NT2/D1 (cell line): Measurements from ENCODE around the gene EPHA3.

Source experiments
- SUZ12 ChIP-seq: IDR thresholded peaks from 2 replicates; pipeline ENCODE4 v1.6.1; 2011; ENCODE audit not compliant: insufficient read length, insufficient read depth; ENCODE audit errors: extremely low read depth
- YY1 ChIP-seq: IDR thresholded peaks from 2 replicates; pipeline ENCODE4 v1.6.1; 2011; ENCODE audit not compliant: insufficient read length, insufficient read depth
- ZNF274 ChIP-seq: IDR thresholded peaks from 2 replicates; pipeline ENCODE4 v1.6.1; 2011; ENCODE audit warnings: mild to moderate bottlenecking, low read depth, low read length

DNA sequence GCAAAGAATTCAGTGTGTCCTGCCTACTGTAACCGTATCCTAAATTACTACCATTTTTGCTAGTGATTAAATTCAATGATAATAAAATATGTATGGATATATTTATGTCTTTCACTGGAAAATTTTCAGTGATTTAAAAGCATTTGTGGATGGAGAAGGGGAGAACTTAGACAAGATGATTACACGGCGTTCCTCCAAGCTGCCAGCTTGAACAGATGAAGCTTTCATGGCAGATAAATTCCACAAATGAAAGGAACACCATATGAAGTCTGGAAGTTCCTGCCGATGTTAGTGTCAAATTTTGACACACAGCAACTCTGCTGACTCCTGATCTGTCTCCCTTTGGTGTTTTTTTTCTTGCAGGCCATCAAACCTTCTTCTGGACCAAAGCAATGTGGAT is 364.7 kb downstream of the EPHA3 start:
- no peak for TF ChIP-seq YY1
- no peak for TF ChIP-seq SUZ12
- TF ChIP-seq ZNF274, result no peak
